ENCODE data around the gene RPL37A. TPM values are rescaled to one million over a fixed set of nuclear protein-coding genes. Genes with fewer than 3 reads are reported as not detected.

The RPL37A gene
- polyA plus RNA-seq, 1 donor from 2014 or later = 1,655 TPM

DNA sequence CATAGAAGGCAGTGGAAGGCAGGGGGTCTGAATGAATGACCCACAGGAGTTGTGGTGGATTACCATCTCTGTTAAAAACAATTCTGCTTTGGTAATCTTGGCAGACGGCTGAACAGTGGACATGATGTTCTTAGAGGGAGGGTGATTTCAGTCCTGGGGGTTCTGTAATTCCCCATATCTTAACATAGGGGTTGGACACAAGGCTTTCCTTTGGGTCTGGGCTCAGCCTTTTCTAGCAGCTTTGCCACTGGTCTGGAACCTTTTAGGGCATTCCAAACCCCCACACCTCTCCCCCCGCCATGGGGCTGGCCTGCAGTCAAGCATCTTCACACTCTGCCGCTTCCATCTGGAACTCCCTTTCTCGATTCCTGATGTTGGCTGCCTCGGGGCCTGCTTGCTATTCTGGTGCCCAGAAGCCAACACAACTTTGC is 50.3 kb downstream of the RPL37A start:
- H3K9me3 ChIP-seq (ENCODE audit: low read length) = no peaks in the 10 kb centered on the region
- no peak overlapping the region for H3K27ac ChIP-seq (ENCODE audit: low read length)
- H3K79me2 ChIP-seq (replicated peaks; ENCODE audit: insufficient read depth, low read length) = no peaks in the 10 kb centered on the region
- H3K4me2 ChIP-seq (ENCODE audit: low read length) = no peak overlapping the region
- H3K9me2 ChIP-seq (ENCODE audit: insufficient read depth, low read length) = no peaks in the 10 kb centered on the region
- H3K9ac ChIP-seq (ENCODE audit: low read length) = no peak overlapping the region
- H3K36me3 ChIP-seq (ENCODE audit: insufficient read depth, low read length) = no peaks in the 10 kb centered on the region
- no peaks in the 10 kb centered on the region for H4K20me1 ChIP-seq (ENCODE audit: insufficient read depth)
- no peaks in the 10 kb centered on the region for H3K27me3 ChIP-seq (ENCODE audit: insufficient read depth, low read depth, low read length)
- TF ChIP-seq, protein P1, sequence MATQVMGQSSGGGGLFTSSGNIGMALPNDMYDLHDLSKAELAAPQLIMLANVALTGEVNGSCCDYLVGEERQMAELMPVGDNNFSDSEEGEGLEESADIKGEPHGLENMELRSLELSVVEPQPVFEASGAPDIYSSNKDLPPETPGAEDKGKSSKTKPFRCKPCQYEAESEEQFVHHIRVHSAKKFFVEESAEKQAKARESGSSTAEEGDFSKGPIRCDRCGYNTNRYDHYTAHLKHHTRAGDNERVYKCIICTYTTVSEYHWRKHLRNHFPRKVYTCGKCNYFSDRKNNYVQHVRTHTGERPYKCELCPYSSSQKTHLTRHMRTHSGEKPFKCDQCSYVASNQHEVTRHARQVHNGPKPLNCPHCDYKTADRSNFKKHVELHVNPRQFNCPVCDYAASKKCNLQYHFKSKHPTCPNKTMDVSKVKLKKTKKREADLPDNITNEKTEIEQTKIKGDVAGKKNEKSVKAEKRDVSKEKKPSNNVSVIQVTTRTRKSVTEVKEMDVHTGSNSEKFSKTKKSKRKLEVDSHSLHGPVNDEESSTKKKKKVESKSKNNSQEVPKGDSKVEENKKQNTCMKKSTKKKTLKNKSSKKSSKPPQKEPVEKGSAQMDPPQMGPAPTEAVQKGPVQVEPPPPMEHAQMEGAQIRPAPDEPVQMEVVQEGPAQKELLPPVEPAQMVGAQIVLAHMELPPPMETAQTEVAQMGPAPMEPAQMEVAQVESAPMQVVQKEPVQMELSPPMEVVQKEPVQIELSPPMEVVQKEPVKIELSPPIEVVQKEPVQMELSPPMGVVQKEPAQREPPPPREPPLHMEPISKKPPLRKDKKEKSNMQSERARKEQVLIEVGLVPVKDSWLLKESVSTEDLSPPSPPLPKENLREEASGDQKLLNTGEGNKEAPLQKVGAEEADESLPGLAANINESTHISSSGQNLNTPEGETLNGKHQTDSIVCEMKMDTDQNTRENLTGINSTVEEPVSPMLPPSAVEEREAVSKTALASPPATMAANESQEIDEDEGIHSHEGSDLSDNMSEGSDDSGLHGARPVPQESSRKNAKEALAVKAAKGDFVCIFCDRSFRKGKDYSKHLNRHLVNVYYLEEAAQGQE (IDR thresholded peaks at IDR 0.05; ENCODE audit: borderline replicate concordance) = no peak
- no peaks in the 10 kb centered on the region for H3F3A ChIP-seq (ENCODE audit: insufficient read depth, low read length, poor library complexity, severe bottlenecking)
- H3K4me3 ChIP-seq (ENCODE audit: low read length) = no peak overlapping the region
- H2AFZ ChIP-seq (ENCODE audit: low read depth, low read length) = no peak overlapping the region

DNA sequence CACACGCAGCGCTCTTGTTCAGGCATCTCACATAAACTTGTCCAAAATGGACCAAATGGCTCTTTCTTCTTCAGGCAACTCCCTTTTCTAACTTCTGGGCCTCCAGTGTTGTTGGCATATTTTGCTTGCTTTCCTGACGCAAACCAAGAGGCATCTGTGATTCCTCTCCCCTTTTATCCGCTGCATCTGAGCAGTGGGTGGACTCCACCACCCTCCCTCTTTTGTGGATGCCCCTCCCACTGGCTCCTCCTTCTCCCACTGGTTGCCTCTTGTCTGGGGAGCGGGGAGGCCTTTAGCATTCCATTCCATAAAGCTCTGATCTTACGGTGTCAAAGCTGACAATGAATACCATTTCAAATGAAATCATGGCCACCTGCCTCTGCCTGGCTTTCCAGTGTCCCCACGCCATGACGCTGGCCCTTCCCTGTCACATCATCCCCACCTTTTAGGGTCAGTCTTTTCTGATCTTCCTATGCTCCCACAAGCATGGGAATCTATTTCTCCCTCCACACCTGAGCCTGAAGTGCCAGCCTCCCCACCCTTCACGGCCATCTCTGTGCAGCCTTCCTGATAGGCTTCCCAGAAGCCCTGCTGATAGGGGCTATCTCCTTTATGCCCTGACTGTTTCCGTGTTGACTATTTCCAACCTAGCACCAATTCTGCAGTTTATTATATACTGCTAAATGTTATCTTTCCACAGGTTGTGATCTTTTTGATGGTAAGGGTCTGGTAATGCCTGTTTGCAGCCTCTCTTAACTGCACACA is 51.5 kb downstream of the RPL37A start:
- no peaks in the 10 kb centered on the region for H3K36me3 ChIP-seq (ENCODE audit: insufficient read depth, low read length)
- H3K27me3 ChIP-seq (ENCODE audit: insufficient read depth, low read depth, low read length) = no peaks in the 10 kb centered on the region
- H3K9me3 ChIP-seq (ENCODE audit: low read length) = no peaks in the 10 kb centered on the region
- no peak overlapping the region for H3K4me2 ChIP-seq (ENCODE audit: low read length)
- no peaks in the 10 kb centered on the region for H4K20me1 ChIP-seq (ENCODE audit: insufficient read depth)
- H3K9me2 ChIP-seq (ENCODE audit: insufficient read depth, low read length) = no peaks in the 10 kb centered on the region
- no peaks in the 10 kb centered on the region for H3F3A ChIP-seq (ENCODE audit: insufficient read depth, low read length, poor library complexity, severe bottlenecking)
- no peak overlapping the region for H3K27ac ChIP-seq (ENCODE audit: low read length)
- H3K9ac ChIP-seq (ENCODE audit: low read length) = no peak overlapping the region
- TF ChIP-seq, protein P1 (IDR thresholded peaks at IDR 0.05; ENCODE audit: borderline replicate concordance) = no peak
- TF ChIP-seq POLR2AphosphoS5 (IDR thresholded peaks at IDR 0.05) = no peak
- TF ChIP-seq, protein P2, sequence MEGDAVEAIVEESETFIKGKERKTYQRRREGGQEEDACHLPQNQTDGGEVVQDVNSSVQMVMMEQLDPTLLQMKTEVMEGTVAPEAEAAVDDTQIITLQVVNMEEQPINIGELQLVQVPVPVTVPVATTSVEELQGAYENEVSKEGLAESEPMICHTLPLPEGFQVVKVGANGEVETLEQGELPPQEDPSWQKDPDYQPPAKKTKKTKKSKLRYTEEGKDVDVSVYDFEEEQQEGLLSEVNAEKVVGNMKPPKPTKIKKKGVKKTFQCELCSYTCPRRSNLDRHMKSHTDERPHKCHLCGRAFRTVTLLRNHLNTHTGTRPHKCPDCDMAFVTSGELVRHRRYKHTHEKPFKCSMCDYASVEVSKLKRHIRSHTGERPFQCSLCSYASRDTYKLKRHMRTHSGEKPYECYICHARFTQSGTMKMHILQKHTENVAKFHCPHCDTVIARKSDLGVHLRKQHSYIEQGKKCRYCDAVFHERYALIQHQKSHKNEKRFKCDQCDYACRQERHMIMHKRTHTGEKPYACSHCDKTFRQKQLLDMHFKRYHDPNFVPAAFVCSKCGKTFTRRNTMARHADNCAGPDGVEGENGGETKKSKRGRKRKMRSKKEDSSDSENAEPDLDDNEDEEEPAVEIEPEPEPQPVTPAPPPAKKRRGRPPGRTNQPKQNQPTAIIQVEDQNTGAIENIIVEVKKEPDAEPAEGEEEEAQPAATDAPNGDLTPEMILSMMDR (IDR thresholded peaks at IDR 0.05; ENCODE audit: poor library complexity, severe bottlenecking) = no peak
- TF ChIP-seq RAD21 (conservative IDR thresholded peaks at IDR 0.05) = no peak
- no peak for TF ChIP-seq SMC3 (conservative IDR thresholded peaks at IDR 0.05; ENCODE audit: poor library complexity)
- TF ChIP-seq EP300 (conservative IDR thresholded peaks at IDR 0.05; ENCODE audit: poor library complexity, severe bottlenecking) = no peak
- no peak for TF ChIP-seq MXI1 (conservative IDR thresholded peaks at IDR 0.05; ENCODE audit: poor library complexity, severe bottlenecking)
- no peak for TF ChIP-seq EZH2 (IDR thresholded peaks at IDR 0.05; ENCODE audit: borderline replicate concordance, insufficient read depth, low read length, poor library complexity, severe bottlenecking)
- no peak for TF ChIP-seq TAF1 (IDR thresholded peaks at IDR 0.05; ENCODE audit: low read depth)
- no peak overlapping the region for H3K4me3 ChIP-seq (ENCODE audit: low read length)
- no peak overlapping the region for H2AFZ ChIP-seq (ENCODE audit: low read depth, low read length)
- no peaks in the 10 kb centered on the region for H3K79me2 ChIP-seq (replicated peaks; ENCODE audit: insufficient read depth, low read length)

Data from neural cell (in vitro differentiated cells).